GM18870 (cell line): ENCODE measurements around the gene FAM187B.

Source experiments
- ATAC-seq: cut with Tn5 transposase; IDR thresholded peaks from one replicate; pipeline ENCODE4 v1.9.1; 2021; ENCODE audit warnings: moderate library complexity; ENCODE audit not compliant: unreplicated experiment

The FAM187B gene

DNA sequence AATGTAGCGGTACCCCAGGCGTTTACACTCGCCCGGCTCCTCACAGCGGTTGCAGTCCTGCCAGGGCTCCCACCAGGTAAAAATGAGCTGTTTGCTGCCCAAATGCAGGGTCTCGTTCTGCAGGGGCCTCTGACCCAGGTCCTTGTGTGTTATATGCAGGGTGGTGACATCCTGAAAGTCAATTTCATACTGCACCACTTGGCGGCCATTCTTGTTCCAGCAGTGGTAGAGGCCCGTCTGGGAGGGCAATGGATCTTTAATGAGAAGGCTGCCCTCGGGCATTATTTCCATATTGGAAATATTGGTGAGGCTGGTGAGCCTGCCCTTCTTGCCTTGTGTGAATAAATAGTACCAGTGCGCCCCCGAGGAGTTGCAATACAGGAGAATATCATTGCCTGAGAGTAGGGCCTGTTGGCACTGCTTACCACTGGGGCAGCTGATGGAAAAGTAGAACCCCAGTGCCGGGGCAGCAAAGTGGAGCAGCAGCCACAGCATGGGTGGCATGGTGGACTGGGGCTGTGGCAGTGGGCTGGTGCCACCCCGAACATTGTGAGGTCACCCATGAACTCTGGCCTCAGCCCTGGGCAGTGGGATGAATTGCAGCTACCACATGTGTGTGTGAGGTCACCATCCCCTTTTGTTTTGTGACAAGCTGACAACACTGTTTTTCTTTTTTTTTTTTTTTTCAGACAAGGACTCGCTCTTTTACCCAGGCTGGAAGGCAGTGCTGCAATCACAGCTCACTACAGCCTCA lies at the start of gene FAM187B:
Gene FAM187B (minus strand): TSS at position 563 of the 754 bp plus-strand sequence. CDS start 59 bp downstream, at position 504.
- no peak for ATAC-seq

- ATAC-seq, result no peak
Observed at GRCh38 chr19:35276706-35277281, 48.3 kb upstream of the FAM187B start.

GRCh38 chr19:35274323-35274722 lies 45.8 kb upstream of the FAM187B start:
- ATAC-seq, result no peak

GRCh38 chr19:35273686-35274259 lies 45.2 kb upstream of the FAM187B start:
- no peak for ATAC-seq

GRCh38 chr19:35272954-35273649 lies 44.6 kb upstream of the FAM187B start:
- ATAC-seq, result no peak

DNA sequence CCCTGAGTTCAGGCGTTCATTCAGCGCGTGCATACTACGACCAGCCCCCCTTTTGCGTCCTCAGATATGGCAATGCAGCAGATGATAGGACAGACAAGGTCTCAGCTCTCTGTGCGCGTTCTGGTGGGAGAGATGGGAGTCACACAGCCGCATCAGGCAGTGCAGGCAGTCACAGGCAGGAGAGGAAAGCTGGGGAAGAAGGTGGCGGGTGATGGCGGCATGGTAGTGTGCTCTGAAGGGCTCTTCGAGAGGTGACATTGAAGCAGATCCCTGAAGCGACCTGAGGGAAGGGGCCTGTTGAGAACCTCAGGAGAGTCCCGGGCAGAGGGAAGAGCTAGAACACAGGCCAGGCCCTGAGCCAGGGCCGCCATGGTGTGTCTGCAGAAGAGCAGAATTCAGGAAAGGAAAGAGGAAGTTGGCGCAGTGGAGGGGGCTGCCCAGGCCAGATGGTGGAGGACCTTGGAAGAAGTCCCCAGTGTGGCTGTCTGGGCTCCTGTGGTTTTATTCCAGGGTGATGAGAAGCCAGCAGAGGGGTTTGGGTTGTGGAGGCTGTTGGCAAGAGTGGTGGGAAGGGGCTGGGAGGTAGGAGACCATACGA lies 43.7 kb upstream of the FAM187B start:
- ATAC-seq, result no peak

GRCh38 chr19:35271546-35271945 lies 43.0 kb upstream of the FAM187B start:
- no peak for ATAC-seq

GRCh38 chr19:35270381-35270811 lies 41.9 kb upstream of the FAM187B start:
- no peak for ATAC-seq

DNA sequence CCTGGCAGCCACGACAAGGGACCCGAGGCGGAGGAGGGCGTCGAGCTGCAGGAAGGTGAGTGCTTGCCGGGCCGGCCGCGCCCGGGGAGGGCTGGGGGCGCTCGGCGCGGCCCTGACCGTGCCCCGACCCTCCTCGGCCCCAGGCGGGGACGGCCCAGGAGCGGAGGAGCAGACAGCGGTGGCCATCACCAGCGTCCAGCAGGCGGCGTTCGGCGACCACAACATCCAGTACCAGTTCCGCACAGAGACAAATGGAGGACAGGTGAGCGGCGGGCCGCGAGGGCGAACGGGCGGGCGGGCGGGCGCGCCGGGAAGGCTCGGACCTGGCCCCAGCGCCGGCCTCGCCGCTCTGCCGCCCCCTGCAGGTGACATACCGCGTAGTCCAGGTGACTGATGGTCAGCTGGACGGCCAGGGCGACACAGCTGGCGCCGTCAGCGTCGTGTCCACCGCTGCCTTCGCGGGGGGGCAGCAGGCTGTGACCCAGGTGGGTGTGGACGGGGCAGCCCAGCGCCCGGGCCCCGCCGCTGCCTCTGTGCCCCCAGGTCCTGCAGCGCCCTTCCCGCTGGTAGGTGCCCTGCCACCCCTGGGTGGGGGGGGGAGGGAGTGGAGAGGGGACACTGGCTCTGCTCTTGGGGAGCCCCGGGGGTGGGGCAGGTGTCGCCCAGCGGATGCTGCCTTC lies 41.0 kb upstream of the FAM187B start:
- ATAC-seq, result peak; percentile 64

DNA sequence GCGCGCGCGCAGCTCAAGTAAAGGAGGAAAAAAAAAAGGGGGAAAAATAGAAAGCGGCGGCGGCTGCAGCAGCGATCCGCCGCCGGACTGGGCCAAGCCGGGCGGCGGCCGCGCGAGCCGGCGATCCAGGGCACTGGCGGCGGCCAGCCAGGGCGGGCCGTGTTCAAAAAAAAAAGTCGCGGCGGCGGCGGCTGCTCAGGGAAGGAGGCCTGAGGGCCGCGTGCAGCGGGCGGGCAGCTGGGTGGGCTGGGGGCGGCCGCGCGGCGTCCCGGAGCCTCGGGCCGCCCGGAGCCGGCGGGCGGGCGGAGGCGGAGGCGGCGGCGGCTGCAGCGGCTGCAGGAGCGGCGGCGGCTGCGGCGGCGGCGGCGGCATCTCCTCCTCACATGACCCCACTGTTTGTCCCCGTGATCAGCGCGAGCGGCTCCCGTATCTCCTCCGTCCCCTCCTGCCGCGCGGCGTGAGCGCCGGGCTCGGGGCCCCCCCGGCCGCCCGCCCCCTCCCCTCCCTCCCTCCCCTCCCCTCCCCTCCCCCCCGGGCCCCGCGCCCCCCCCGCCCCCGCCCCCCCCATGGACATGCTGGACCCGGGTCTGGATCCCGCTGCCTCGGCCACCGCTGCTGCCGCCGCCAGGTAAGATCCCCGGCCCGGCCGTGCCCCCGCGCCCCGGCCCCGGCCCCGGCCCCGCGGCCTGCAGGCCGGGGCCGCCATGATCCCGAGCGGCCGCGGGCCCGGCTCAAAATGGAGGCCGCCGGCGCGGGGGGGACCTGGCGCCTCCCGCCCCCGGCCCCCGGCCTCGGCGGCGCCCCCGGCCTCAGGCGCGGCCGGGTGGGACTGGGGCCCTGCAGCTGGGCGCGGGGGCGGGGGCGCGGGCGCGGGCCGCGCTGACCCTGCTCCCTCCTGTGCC lies 40.2 kb upstream of the FAM187B start, which contains the start of gene USF2:
Gene USF2 (plus strand): TSS at position 427 of the 902 bp plus-strand sequence. CDS start 140 bp downstream, at position 567.
- ATAC-seq, result no peak

GRCh38 chr19:35267818-35268535 lies 39.4 kb upstream of the FAM187B start:
- ATAC-seq, result no peak

DNA sequence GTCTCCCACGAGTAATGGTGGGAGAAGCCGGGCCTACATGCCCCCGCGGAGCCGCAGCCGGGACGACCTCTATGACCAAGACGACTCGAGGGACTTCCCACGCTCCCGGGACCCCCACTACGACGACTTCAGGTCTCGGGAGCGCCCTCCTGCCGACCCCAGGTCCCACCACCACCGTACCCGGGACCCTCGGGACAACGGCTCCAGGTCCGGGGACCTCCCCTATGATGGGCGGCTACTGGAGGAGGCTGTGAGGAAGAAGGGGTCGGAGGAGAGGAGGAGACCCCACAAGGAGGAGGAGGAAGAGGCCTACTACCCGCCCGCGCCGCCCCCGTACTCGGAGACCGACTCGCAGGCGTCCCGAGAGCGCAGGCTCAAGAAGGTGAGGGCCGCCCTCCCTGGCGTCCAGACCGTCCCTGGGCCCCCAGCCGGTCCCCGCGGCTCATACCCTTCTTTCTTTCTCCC lies 38.8 kb upstream of the FAM187B start:
- ATAC-seq, result no peak

GRCh38 chr19:35266520-35267352 lies 38.2 kb upstream of the FAM187B start:
- no peak for ATAC-seq

DNA sequence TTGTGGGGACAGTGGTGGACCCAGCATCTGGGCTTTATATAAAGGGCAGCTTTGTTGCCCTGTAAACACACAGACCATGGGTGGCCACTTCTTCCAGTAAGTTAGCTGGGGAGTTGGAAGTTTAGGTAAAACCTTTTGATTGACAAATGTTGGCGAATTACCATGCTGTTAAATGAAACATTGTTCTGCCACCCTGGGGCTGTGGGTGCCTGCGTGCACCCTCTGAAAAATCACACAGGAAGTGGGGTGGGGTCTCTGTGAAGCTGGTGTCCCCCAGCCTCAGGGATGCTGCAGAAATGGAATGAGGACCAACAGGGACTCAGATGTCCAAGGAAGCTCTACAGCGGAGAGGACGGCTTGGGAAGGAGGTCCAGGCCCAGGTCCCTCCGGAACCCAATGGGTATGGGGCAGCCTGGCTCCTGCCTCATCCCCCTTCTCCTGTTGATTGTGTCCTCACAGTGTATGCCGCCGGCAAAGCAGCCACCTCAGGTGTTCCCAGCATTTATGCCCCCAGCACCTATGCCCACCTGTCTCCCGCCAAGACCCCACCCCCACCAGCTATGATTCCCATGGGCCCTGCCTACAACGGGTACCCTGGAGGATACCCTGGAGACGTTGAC lies 37.5 kb upstream of the FAM187B start:
- no peak for ATAC-seq

GRCh38 chr19:35265126-35265899 lies 36.8 kb upstream of the FAM187B start:
- ATAC-seq, result no peak

- ATAC-seq, result no peak
Observed at GRCh38 chr19:35264268-35265125, 36.0 kb upstream of the FAM187B start.
